Hepatocyte (in vitro differentiated cells): ENCODE measurements around the gene TBC1D24. TPM values are rescaled to one million over a fixed set of nuclear protein-coding genes. Genes with fewer than 3 reads are reported as not detected.

ENCODE experiments used
- DNase-seq: peaks from one replicate; pipeline ENCODE4 v3.0.0-alpha.2; 2016; ENCODE audit warnings: low spot score
- H2AFZ ChIP-seq: fragments of 200-600 bp; sonication (generic); 2 replicates; pipeline ENCODE4 v1.6.0; 2016; ENCODE audit warnings: antibody characterized with exemption, mild to moderate bottlenecking
- H3K27ac ChIP-seq: fragments of 200-600 bp; sonication (generic); 2 replicates; pipeline ENCODE4 v1.5.1; 2016; ENCODE audit warnings: mild to moderate bottlenecking
- H3K27me3 ChIP-seq: fragments of 200-600 bp; sonication (generic); 2 replicates; pipeline ENCODE4 v1.6.1; 2016
- H3K36me3 ChIP-seq: fragments of 200-600 bp; sonication (generic); replicated peaks from 2 replicates; pipeline ENCODE4 v1.5.1; 2016; ENCODE audit warnings: low read depth; ENCODE audit not compliant: insufficient read depth
- H3K4me1 ChIP-seq: fragments of 200-600 bp; sonication (generic); 2 replicates; pipeline ENCODE4 v1.5.1; 2016; ENCODE audit warnings: mild to moderate bottlenecking, moderate library complexity; ENCODE audit not compliant: insufficient read depth
- H3K4me2 ChIP-seq: fragments of 200-600 bp; sonication (generic); 2 replicates; pipeline ENCODE4 v1.6.0; 2016
- H3K4me3 ChIP-seq: fragments of 200-600 bp; sonication (generic); 2 replicates; pipeline ENCODE4 v1.5.1; 2016; ENCODE audit warnings: mild to moderate bottlenecking
- H3K79me2 ChIP-seq: fragments of 200-600 bp; sonication (generic); 2 replicates; pipeline ENCODE4 v1.6.0; 2017; ENCODE audit warnings: mild to moderate bottlenecking
- H3K9me2 ChIP-seq: fragments of 200-600 bp; sonication (generic); replicated peaks from 2 replicates; pipeline ENCODE4 v1.6.0; 2017; ENCODE audit warnings: mild to moderate bottlenecking; ENCODE audit not compliant: insufficient read depth
- H3K9me3 ChIP-seq: fragments of 200-600 bp; sonication (generic); 2 replicates; pipeline ENCODE4 v1.5.1; 2016; ENCODE audit warnings: low read depth, mild to moderate bottlenecking
- H4K20me1 ChIP-seq: fragments of 200-600 bp; sonication (generic); 2 replicates; pipeline ENCODE4 v1.6.0; 2016; ENCODE audit warnings: mild to moderate bottlenecking; ENCODE audit not compliant: insufficient read depth, poor library complexity, severe bottlenecking
- CTCF ChIP-seq: fragments of 200-600 bp; sonication (generic); IDR thresholded peaks from 2 replicates; pipeline ENCODE4 v1.5.1; 2016; ENCODE audit warnings: antibody characterized with exemption, mild to moderate bottlenecking; ENCODE audit not compliant: poor library complexity
- EZH2 ChIP-seq: fragments of 200-600 bp; sonication (generic); IDR thresholded peaks from 2 replicates; pipeline ENCODE4 v1.6.1; 2016; ENCODE audit warnings: antibody characterized with exemption, mild to moderate bottlenecking, borderline replicate concordance
- EZH2phosphoT487 ChIP-seq: fragments of 200-600 bp; sonication (generic); IDR thresholded peaks from one replicate; pipeline ENCODE4 v1.6.1; 2018; ENCODE audit warnings: antibody characterized with exemption, mild to moderate bottlenecking, low read depth, moderate library complexity; ENCODE audit not compliant: unreplicated experiment, severe bottlenecking
- WGBS: methylation state at CpG from one replicate; pipeline ENCODE4 v1.1.6; 2016; ENCODE audit warnings: low lambda C conversion rate; ENCODE audit errors: missing lambda C conversion rate; 5-methylcytosine and 5-hydroxymethylcytosine counted together
- polyA plus RNA-seq: library from polyadenylated mRNA; unstranded; fragments of >200 nt; fragmentation: Nextera tagmentation; extraction: Ambion mirVana; gene quantifications from 2 replicates; pipeline ENCODE4 v1.2.1, GENCODE V29; 2016
- total RNA-seq: library from RNA; depleted of rRNA; stranded (reverse); fragments of >200 nt; gene quantifications from 2 replicates; pipeline ENCODE4 v1.2.3, GENCODE V29; 2014

The TBC1D24 gene
- total and polyA plus RNA-seq, 2 experiments from 2014 or later: 8.3 to 13.6 TPM

DNA sequence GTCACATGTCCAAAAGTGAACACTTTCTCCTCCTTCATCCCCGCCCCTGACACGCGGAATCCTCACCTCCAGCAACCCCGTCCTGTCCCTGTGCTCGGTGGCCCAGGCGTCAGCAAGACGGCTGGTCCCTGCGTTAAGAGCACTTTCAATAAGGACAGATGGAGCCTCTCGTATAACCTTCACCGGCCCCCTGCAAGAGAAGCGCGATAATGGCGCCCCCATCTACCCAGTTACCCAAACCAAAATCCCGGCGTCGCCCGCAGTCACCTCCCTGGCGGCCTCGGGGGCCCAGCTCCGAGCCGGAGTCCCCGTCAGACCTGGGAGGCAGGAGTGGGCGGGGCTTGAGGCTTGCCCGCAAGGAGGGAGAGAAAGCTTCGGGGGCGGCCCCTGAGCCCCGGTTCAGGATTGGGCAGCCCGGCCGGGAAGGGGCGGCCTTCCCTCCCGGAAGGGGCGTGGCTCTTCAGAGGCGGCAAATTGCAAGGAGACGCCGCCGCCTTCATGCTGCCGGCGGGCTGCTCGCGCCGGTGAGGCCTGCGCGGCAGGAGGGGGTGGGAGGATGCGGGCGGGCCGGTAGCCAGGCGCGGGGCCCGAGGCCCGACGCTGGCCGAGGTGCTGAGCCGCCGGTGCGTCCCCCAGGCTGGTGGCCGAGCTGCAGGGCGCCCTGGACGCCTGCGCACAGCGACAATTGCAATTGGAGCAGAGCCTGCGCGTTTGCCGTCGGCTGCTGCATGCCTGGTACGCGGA, 15.1 kb upstream of the TBC1D24 start, which contains the start of gene TEDC2:
Gene TEDC2, plus strand, starts transcription at position 463 of the 744 bp plus-strand sequence. Its CDS starts 36 bp downstream, at position 499.
- Histone ChIP-seq H3K4me1 (peaks cover 7% of the 10 kb centered on the region), H3K4me2 (peak within 1 kb of the TSS; percentile 92), H3K9me3 (no peaks in the 10 kb centered on the region), H3K9me2 (no peaks in the 10 kb centered on the region), H3K27ac (peak within 1 kb of the TSS; percentile 63), H4K20me1 (no peaks in the 10 kb centered on the region), H3K27me3 (no peaks in the 10 kb centered on the region), H3K79me2 (no peaks in the 10 kb centered on the region), H2AFZ (peak within 1 kb of the TSS; percentile 91), H3K4me3 (peak within 1 kb of the TSS; percentile 84), H3K36me3 (no peaks in the 10 kb centered on the region)
- WGBS: under 1% methylated on average over 49 of the region's 66 CpGs
- peak; percentile 99 for DNase-seq
- TF ChIP-seq EZH2phosphoT487: no peak
- no peak for TF ChIP-seq EZH2
- TF ChIP-seq CTCF: no peak

DNA sequence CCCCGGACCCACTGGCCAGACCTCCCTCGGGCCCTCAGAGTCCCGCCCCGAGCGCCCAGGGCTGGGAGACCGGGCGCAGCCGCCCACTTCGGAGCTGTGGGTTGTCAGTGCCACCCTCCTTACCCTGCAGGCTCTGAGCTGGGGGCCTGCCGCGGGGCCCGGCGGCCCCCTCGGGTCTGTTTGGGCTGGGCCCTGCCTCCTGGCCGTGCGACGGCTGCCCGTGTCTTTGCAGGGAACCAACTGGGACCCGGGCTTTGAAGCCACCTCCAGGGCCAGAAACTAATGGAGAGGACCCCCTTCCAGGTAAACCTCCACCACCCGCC, 14.6 kb upstream of the TBC1D24 start:
- peak overlapping the region; percentile 26 for H2AFZ ChIP-seq
- H3K4me2 ChIP-seq: peak overlapping the region; percentile 92
- no peaks in the 10 kb centered on the region for H4K20me1 ChIP-seq
- no peaks in the 10 kb centered on the region for H3K79me2 ChIP-seq
- H3K36me3 ChIP-seq: no peaks in the 10 kb centered on the region
- H3K9me2 ChIP-seq: no peaks in the 10 kb centered on the region
- H3K4me1 ChIP-seq: peaks cover 7% of the 10 kb centered on the region
- no peak for DNase-seq
- no peaks in the 10 kb centered on the region for H3K9me3 ChIP-seq
- no peak overlapping the region for H3K27ac ChIP-seq
- H3K27me3 ChIP-seq: no peaks in the 10 kb centered on the region
- TF ChIP-seq CTCF (no peak), EZH2phosphoT487 (no peak), EZH2 (no peak)
- H3K4me3 ChIP-seq: peak overlapping the region; percentile 84
- WGBS: 7% methylated on average over 20 of the region's 20 CpGs

DNA sequence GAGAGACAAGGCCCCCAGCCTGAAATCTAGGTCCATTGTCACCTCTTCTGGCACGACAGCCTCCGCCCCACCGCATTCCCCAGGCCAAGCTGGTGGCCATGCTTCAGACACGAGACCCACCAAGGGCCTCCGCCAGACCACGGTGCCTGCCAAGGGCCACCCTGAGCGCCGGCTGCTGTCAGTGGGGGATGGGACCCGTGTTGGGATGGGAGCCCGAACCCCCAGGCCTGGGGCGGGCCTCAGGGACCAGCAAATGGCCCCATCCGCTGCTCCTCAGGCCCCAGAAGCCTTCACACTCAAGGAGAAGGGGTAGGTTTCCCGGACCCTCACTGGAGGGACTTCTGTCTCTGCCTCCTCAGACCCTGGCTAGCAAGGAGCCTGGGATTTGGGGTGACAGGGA, 14.0 kb upstream of the TBC1D24 start:
- TF ChIP-seq EZH2: no peak
- TF ChIP-seq CTCF: no peak
- no peak for TF ChIP-seq EZH2phosphoT487
- H3K4me3 ChIP-seq: no peak overlapping the region
- H3K4me1 ChIP-seq: peaks cover 7% of the 10 kb centered on the region
- no peak for DNase-seq
- H3K27ac ChIP-seq: no peak overlapping the region
- no peaks in the 10 kb centered on the region for H3K27me3 ChIP-seq
- H2AFZ ChIP-seq: no peak overlapping the region
- no peaks in the 10 kb centered on the region for H3K9me2 ChIP-seq
- no peaks in the 10 kb centered on the region for H3K36me3 ChIP-seq
- no peaks in the 10 kb centered on the region for H3K79me2 ChIP-seq
- peak overlapping the region; percentile 92 for H3K4me2 ChIP-seq
- WGBS: 88% methylated on average over 13 of the region's 13 CpGs
- no peaks in the 10 kb centered on the region for H4K20me1 ChIP-seq
- no peaks in the 10 kb centered on the region for H3K9me3 ChIP-seq
